NCI-H524 treated with DMSO at 0.1 percent for 48 hours (cell line): ENCODE results near the gene DICER1.
"Not testable (repeated sequence)": the region's sequence is repeated elsewhere in the genome, so short reads cannot be mapped to it uniquely, and the experiment has no call there.

Source experiments
- DNase-seq: peaks from one replicate; lab custom pipeline; 2025; lab: John Stamatoyannopoulos, UW

Gene DICER1

GRCh38 chr14:95157327-95158189 is at the start of gene DICER1:
Gene DICER1 (minus strand): TSS chr14:95157529. CDS start chr14:95133458, 24,071 bp downstream.
- peak; percentile 73 for DNase-seq

- no peak for DNase-seq
Measured at GRCh38 chr14:95206534-95206933, 49.2 kb upstream of the DICER1 start.

- DNase-seq, result no peak
Measured at GRCh38 chr14:95204705-95205104, 47.4 kb upstream of the DICER1 start.

GRCh38 chr14:95201745-95202144 is 44.4 kb upstream of the DICER1 start:
- not testable (repeated sequence) for DNase-seq

GRCh38 chr14:95200404-95200803 is 43.1 kb upstream of the DICER1 start:
- DNase-seq, result peak; percentile 100

GRCh38 chr14:95199298-95199983 is 42.1 kb upstream of the DICER1 start:
- DNase-seq, result no peak

GRCh38 chr14:95198320-95198719 is 41.0 kb upstream of the DICER1 start:
- no peak for DNase-seq

GRCh38 chr14:95197551-95197950 is 40.2 kb upstream of the DICER1 start:
- DNase-seq, result no peak

- DNase-seq, result no peak
Measured at GRCh38 chr14:95196826-95197545, 39.7 kb upstream of the DICER1 start.

- DNase-seq, result peak; percentile 66
Measured at GRCh38 chr14:95196268-95196667, 38.9 kb upstream of the DICER1 start.

GRCh38 chr14:95195031-95195430 is 37.7 kb upstream of the DICER1 start:
- DNase-seq, result peak; percentile 51

GRCh38 chr14:95193081-95193480 is 35.8 kb upstream of the DICER1 start:
- no peak for DNase-seq

GRCh38 chr14:95192311-95192710 is 35.0 kb upstream of the DICER1 start:
- peak; percentile 98 for DNase-seq

GRCh38 chr14:95191445-95192199 is 34.3 kb upstream of the DICER1 start:
- no peak for DNase-seq

GRCh38 chr14:95190857-95191256 is 33.5 kb upstream of the DICER1 start:
- DNase-seq, result no peak

- no peak for DNase-seq
Measured at GRCh38 chr14:95190346-95190840, 33.1 kb upstream of the DICER1 start.

GRCh38 chr14:95189367-95190132 is 32.2 kb upstream of the DICER1 start:
- peak; percentile 77 for DNase-seq

- DNase-seq, result no peak
Measured at GRCh38 chr14:95188380-95188779, 31.1 kb upstream of the DICER1 start.

GRCh38 chr14:95185767-95186392 is 28.6 kb upstream of the DICER1 start:
- DNase-seq, result no peak

GRCh38 chr14:95185033-95185766 is 27.9 kb upstream of the DICER1 start:
- DNase-seq, result no peak
